Measurements from ENCODE around the gene KCNH6.

The KCNH6 gene

DNA sequence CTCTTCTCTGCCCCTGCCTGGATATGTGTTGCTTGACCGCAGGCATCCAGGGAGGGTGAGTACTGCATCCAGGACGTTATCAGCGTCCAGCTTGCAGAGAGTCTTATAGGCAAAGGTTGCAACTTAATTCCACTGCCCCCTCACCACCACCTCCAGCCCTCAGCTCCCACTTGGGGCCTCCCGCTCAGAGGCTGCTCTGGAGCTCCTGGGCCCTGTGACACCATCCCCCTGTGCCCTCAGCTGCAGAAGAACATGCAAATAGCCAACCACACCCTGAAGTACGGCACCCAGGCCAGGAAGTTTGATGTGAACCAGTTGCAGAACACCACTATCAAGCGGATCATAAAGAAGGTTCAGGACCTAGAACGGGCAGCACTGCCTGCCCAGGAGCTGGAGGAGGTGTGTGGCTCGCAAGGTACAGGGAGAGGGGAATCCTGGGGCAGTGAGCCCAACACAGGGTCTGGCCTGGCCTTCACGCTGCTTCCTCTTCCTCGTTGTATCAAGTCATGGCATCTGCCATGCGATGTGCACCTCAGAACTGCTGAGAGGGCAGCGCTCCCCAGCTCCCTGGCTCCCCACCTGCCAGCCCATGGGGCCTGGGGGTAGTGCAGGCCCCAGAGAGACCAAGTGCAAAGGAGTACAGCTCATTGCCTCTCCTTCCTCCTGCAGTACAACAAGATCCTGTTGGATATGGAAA lies 36.7 kb upstream of the KCNH6 start:
- DNase-seq, result no peak

DNA sequence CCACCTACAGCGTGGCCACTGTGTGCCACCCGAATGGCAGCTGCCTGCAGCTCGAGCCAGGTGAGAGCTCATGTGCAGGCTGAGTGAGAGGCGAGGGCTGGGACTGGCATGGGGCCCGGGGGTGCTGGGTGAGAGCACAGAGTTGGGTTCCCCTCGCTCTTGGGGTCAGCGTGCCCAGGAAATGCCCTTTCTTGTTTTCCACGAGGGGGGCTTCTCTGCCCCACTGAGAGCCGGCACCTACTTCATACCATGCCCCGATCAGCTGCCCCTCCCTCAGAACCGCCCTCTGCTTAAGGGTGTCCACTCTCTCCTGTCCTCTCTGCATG lies 36.2 kb upstream of the KCNH6 start:
- no peak for DNase-seq

DNA sequence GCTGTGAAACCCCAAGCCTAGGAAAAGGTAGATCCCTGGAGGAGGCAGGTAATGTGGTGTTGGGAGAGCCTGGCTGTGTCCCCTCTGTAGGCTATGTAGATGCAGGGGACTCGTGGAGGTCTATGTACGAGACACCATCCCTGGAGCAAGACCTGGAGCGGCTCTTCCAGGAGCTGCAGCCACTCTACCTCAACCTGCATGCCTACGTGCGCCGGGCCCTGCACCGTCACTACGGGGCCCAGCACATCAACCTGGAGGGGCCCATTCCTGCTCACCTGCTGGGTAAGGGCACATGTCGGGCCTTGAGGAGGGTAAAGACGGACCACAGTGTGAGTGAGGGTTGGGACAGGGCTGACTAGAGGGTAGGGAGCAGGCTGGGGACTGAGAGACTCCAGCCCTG lies 34.3 kb upstream of the KCNH6 start:
- no peak for DNase-seq

DNA sequence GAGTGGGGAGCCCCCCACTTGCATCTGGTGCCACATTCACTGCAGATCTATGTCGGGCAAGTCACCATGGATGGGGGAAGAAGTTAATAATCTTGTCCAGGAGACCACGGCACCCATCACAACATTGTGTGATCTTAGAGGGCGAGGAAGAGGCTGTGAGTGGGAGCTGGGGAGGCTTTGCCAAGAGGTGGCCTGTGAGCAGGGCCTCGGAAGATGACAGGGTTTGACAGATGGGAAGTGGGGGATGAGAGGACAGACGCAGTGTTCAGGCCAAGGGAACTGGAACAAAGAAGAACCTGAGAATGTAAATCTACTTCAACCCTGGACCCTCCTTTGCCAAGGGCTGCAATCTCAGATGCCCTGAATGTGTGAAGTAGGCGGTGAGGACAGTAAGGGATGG lies 33.9 kb upstream of the KCNH6 start:
- no peak for DNase-seq

DNA sequence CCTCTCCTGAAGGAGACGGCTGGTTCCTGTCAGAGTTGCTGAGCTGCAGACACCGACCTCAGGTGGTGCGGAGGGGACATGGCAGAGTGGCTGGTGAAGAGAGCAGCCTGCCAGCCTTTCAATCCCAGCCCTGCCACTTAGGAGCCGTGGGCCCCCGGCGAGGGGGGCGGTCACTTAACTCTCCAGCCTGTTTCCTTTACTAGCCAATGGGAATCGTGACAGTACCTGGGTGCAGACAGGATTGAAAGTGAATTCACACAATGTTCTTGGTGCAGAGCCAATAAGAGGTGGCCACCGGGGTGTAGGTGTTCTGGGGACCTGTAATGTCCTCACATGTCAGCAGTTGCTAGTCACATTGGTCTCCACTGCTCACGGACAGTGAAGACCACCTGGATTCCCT lies 32.8 kb upstream of the KCNH6 start:
- DNase-seq, result no peak

DNA sequence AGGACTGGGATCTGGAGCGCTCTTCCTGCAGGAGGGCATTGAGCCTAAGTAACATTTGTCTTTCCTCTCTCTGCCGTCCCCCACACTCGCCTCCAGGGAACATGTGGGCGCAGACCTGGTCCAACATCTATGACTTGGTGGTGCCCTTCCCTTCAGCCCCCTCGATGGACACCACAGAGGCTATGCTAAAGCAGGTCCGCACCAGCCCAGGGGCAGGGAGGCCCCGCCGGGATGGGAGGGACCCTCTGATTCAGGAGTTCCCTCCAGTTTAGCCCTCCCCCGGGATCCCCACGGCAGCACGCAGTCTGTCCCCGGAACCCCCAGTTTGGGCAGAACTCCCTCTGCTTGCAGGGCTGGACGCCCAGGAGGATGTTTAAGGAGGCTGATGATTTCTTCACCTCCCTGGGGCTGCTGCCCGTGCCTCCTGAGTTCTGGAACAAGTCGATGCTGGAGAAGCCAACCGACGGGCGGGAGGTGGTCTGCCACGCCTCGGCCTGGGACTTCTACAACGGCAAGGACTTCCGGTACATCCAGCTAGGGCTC lies 32.2 kb upstream of the KCNH6 start:
- no peak for DNase-seq

DNA sequence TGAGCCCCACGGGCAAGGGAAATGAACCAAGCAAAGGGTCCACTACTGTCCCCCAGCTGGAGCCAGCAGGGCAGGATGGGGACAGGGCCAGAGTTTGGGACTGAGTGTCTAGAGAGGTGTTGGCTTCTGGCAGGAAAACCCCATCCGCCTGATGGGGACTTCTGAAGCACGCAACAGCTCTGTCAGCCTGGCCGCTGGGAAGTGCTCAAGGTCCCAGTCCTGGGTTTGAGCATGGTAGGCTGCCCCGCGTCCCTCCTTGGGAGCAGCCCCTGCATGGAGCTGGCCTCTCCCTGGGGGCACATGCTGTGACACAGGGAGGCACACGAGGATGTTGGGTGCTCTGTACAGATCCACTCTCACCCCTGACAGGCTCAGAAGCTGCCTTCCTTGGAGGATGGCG lies 31.7 kb upstream of the KCNH6 start:
- no peak for DNase-seq

DNA sequence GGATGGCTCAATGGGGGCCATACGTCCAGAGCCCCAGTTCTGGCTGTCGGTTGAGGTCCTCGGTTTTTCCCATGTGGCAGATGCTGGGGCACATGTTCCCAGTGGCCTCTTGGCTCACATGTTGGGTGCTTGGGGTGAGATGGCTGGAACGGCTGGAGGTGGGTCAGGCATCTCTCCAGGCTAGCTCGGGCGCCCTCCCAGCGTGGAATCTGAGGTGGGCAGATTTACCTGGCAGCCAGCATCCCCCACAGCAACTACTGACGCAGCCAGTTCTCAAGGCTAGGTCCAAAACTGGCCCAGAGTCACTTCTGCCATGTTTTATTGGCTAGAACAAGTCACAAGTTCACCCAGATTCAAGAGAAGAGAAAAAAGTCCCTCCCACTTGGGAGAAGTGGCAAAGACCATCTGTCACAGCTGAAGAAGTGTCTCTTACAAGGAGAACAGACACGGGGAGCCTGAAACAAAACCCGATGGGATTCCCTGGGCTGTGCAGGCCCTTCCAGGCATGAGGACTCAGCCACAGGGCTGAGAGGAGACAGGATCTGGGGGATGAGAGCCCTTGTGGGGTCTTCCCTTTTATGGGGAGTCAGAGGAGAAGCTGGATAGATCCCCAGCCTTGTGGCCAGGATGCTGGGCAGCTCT lies 31.1 kb upstream of the KCNH6 start:
- no peak for DNase-seq

DNA sequence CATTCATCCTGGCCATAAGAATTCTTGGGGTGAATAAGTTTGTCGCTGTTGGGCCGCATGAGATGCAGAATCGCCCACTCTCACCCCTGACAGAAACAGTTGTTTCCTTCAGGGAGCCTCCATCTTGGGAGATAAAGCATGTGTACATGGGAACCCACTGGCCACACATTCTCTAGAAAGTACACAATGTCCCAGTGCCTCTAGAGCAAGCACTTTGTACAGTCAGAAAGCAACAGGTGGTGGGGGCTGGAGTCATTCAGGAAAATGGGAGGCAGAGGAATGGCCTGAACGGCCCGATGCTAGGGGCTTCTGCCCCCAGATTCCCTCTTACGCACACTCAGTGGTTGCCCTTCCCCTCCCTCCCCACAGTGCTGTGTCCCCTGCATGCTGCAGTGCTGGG lies 30.2 kb upstream of the KCNH6 start:
- DNase-seq, result no peak

DNA sequence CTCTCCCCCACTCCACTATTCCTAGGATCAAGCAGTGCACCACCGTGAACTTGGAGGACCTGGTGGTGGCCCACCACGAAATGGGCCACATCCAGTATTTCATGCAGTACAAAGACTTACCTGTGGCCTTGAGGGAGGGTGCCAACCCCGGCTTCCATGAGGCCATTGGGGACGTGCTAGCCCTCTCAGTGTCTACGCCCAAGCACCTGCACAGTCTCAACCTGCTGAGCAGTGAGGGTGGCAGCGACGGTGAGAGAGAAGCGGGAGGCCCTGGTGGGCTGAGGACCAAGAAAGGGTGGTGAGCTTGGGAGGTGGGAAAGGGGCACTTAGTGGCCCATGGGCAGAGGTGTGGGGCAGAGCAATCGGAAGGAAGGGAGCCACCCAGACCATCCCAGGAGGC lies 29.7 kb upstream of the KCNH6 start:
- DNase-seq, result no peak

DNA sequence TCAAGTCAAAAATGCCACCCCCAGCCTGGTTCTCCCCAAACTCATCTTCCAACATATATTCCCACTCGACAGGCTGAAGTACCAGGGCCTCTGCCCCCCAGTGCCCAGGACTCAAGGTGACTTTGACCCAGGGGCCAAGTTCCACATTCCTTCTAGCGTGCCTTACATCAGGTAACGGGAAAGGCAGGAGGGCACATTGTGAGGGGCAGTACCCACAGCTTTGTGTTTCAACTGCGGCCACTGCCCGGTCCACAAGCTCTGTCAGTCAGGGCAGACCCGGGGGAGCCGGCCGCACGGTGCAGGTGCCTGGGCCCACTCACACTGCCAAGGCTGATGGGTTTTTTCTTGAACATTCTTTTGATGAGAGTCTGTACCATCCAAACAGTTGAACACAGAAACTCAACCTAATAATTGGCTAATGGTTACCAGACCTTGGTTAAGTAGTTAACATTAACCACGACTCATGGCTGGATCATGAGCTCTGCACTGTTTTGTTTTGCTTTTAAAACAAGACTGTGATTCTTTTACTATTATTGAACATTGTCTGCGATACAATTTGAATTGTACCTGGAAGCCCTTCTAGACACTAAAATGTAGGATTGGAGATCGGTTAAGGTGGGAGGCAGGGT lies 28.7 kb upstream of the KCNH6 start:
- DNase-seq, result no peak

DNA sequence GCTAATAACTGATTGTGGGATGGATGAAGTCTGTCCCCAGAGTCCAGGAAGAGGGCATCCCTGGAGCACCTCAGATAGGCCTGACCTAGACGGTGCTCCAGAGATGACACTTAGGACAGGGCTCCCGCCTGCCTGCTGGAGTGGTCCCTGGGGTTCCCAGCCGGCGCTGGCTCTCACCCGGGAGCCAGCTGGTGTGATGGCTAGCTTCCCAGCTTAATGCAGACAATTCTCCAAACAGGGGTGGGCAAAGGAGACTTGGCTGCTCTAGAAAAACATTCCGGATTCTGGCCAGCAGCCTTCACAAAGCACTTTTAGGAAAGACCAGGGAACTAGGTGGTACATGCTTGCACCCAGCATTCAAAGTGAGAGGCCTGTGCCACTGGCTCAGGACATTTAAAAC lies 27.7 kb upstream of the KCNH6 start:
- DNase-seq, result no peak

DNA sequence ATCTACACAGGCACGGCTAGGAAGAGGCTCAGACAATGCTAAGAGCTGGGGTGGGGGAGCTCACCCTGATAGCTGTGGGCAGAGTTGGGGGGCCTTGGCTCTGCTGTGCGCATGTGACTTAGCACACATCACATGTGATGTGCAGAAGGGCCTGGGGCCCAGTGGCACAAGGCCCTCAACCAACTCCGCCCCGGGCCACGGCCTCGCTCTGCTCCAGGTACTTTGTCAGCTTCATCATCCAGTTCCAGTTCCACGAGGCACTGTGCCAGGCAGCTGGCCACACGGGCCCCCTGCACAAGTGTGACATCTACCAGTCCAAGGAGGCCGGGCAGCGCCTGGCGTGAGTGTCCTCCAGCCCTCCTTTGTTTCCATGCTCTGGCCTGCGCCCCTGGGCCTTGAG lies 27.0 kb upstream of the KCNH6 start:
- no peak for DNase-seq

DNA sequence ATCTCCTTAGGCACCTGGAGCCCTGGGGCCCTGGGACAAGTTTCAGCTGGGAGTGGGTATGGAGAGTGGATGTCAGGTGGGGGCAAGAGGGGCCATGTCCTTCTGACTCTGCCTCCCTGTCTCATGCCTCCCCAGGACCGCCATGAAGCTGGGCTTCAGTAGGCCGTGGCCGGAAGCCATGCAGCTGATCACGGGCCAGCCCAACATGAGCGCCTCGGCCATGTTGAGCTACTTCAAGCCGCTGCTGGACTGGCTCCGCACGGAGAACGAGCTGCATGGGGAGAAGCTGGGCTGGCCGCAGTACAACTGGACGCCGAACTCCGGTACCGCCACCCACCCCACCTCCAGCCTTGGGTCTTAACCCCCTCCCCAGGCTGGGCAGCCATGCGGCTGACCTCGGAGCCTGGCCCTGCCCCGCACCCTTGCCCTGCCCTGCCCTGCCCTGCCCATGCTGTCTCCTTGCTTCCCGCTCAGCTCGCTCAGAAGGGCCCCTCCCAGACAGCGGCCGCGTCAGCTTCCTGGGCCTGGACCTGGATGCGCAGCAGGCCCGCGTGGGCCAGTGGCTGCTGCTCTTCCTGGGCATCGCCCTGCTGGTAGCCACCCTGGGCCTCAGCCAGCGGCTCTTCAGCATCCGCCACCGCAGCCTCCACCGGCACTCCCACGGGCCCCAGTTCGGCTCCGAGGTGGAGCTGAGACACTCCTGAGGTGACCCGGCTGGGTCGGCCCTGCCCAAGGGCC lies 26.3 kb upstream of the KCNH6 start:
- DNase-seq, result no peak

DNA sequence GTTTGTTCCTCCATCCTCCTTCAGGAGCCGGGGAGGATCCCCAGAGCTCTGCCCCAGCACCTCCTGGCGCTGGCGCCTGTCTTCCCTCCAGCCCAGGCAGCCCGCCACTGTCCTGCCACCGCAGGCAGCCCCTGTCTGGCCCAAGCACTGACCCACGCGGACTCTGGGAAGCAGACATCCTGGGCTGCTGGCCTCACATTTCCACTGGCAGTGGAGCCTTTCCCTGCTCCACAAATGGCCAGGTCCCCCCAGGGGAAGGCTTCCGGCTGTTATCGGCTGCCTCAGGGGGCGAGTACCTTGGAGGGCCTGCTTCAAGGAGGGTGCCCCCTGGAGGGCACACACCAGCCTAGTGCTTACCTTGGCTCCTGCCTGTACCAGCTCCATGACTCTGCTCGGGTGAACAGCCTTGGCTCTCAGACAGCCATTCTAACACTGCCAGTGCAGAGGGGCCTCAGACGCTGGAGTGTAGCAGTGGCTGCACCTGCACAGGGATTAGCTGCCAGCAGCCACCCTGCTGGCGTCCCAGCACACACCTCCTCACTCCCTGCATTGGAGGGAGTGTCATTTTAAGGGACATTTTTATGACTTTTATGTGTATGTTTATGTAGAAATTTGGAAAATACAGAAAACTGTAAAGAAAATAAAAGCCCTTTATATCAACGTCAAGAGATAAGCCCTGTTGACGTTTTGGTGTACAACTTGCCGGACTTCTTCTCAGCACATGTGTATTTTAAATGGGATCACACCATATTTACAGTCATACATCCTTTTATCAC lies 25.3 kb upstream of the KCNH6 start:
- DNase-seq, result no peak

DNA sequence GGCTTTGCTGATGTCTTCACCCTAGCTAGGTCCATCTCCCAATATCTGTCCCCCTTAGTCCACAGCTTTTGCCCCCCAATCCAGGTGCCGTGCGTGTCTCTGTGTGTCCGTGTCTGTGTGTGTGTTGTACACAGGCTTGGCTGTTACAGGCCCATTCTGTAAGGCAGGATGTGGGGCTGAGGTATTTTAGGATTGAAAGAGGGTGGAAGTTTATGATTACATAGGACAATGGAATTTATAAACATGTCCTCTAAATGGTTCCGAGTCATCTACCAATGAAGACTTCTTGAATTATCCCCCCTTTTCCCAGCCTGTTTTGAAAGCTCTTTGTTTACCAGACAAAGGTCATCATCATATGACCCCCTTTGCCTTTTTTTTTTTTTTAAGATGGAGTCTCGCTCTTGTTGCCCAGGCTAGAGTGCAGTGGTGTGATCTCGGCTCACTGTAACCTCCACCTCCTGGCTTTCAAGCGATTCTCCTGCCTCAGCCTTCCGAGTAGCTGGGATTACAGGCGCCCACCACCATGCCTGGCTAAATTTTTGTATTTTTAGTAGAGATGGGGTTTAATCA lies 24.4 kb upstream of the KCNH6 start:
- peak; percentile 21 for DNase-seq

DNA sequence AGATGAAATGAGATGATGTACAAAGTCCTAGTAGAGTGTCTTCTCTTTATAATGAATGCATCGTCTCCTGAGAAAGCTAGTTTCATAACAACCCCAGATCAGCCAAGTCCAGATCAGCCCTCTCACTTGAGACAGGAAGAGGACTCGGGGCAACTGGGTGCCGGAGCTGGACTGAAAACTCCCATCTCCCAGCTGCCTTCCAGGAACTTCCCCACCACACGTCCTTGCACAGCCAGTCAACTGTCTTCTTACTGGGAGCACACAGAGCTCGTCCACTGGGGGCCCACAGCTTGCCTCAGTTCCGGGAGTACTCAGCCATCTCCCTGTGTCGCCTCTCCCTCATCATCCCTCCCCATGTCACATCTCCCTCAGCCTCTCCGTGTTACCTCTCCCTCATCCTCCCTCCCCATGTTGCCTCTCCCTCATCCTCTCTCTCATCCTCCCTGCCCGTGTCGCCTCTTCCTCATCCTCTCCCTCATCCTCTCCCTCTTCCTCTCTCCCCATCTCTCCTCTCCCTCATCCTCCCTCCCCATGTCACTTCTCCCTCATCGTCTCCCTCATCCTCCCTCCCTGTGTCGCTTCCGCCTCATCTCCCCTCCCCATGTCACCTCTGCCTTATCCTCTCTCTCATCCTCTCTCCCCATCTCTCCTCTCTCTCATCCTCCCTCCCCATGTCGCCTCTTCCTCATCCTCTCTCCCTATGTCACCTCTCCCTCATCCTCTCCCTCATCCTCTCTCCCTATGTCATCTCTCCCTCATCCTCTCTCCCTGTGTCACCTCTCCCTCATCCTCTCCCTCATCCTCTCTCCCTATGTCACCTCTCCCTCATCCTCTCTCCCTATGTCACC lies 22.4 kb upstream of the KCNH6 start:
- peak; percentile 65 for DNase-seq

DNA sequence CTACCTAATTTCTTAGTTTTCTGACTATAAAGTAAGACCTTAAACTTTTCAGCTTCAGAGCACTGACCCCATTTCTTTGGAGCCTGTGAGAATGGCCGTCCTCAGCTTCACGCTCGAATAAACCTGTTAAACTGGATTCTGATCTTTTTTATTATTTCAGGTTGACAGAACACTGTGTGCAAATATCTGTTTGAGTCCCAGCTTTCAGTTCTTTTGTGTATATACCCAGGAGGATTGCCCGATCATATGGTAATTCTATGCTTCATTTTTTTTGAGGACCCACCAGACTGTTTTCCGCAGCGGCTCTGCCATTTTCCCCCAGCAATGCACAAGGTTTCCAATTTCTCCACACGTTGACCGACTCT lies 19.8 kb upstream of the KCNH6 start:
- no peak for DNase-seq

DNA sequence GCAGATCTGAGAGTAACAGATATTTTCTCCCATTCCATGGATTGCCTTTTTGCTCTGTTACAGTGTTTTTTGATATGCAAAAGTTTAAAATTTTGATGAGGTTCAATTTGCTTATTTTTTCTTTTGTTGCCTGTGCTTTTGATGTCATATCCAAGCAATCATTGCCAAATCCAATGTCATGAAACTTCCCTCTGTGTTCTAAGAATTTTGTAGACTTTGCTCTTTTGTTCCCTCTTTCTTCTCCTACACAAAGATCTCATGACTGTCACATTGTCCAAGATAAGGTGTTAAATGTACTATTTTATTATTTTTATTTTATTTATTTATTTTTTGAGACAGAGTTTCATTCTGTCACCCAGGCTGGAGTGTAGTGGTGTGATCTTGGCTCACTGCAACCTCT lies 18.9 kb upstream of the KCNH6 start:
- DNase-seq, result peak; percentile 39

DNA sequence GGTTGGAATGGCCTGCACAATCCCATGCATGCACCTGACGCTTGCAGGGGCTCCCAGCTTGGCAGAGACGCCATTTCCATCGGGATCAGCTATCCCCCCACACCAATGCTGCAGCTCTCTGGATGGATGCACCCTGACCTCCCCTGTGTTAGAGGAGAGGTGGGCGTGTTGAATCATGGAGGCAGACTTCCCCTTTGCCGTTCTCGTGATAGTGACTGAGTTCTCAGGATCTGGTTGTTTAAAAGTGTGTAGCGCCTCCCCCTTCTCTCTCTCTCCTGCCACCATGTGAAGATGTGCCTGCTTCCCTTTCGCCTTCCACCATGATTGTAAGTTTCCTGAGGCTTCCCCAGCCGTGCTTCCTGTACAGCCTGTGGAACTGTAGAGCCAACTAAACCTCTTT lies 17.8 kb upstream of the KCNH6 start:
- peak; percentile 31 for DNase-seq

DNA sequence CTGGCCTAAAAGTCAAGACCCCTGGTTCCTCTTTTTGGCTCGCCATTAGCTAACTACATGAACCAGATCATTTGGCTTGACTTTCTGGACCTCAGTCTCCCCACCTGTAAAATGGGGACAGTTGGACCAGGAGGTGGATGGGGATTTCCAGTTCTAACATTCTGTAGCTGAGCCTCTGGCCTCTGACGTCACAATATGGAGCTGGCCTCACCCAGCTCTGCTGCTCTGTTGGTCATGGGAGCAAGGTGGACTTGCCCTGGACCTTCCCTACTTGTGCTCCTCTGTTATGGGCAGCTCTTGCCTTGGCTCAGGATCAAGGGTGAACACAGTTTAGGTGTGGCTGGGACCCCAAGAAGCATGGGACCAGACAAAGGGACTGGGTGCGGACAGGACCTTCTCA lies 16.5 kb upstream of the KCNH6 start:
- DNase-seq, result no peak

DNA sequence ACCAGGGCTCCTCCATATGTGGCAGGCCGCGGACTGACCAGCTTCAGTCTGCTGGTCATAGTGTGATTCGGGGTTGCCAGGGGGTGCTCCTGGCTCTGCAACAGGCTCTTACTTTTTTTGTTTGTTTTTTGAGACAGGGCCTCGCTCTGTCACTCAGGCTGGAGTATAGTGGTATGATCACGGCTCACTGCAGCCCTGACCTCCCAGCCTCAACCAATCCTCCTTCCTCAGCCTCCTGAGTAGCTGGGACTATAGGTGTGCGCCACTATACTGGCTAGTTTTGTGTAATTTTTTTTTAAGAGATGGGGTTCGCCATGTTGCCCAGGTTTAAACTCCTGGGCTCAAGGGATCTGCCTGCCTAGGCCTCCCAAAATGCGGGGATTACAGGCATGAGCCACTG lies 11.8 kb upstream of the KCNH6 start:
- DNase-seq, result no peak

Measured in suppressor macrophage treated with lipopolysaccharide for 4 hours (primary cell).